Glutamatergic neuron (in vitro differentiated cells): Measurements from ENCODE around the gene IPO4. TPM values are rescaled to one million over a fixed set of nuclear protein-coding genes. Genes with fewer than 3 reads are reported as not detected.

Experiments used
- DNase-seq: peaks from one replicate; pipeline ENCODE4 v3.0.0; 2022
- H3K27ac Mint-ChIP-seq: one replicate; pipeline ENCODE4 v1.8.0; 2020; ENCODE audit warnings: mild to moderate bottlenecking, mixed read lengths, inconsistent platforms; ENCODE audit not compliant: unreplicated experiment
- H3K27me3 Mint-ChIP-seq: one replicate; pipeline ENCODE4 v1.8.0; 2020; ENCODE audit warnings: mild to moderate bottlenecking, moderate library complexity, mixed read lengths, inconsistent platforms; ENCODE audit not compliant: unreplicated experiment
- H3K36me3 Mint-ChIP-seq: one replicate; pipeline ENCODE4 v1.8.0; 2020; ENCODE audit warnings: mild to moderate bottlenecking, mixed read lengths, inconsistent platforms; ENCODE audit not compliant: unreplicated experiment
- H3K4me1 Mint-ChIP-seq: one replicate; pipeline ENCODE4 v1.8.0; 2020; ENCODE audit warnings: mild to moderate bottlenecking, low read depth, mixed read lengths, inconsistent platforms; ENCODE audit not compliant: unreplicated experiment
- H3K4me3 Mint-ChIP-seq: one replicate; pipeline ENCODE4 v1.8.0; 2020; ENCODE audit warnings: mild to moderate bottlenecking, mixed read lengths, inconsistent platforms; ENCODE audit not compliant: unreplicated experiment
- H3K9me3 Mint-ChIP-seq: one replicate; pipeline ENCODE4 v1.8.0; 2020; ENCODE audit warnings: mild to moderate bottlenecking, moderate library complexity, mixed read lengths, inconsistent platforms; ENCODE audit not compliant: unreplicated experiment
- CTCF ChIP-seq: fragments of 200-600 bp; sonication (generic); IDR thresholded peaks from one replicate; pipeline ENCODE4 v1.5.0; 2021; ENCODE audit not compliant: partially characterized antibody, unreplicated experiment
- total RNA-seq: library from RNA; stranded (reverse); fragmentation: NEBNext Ultra II Directional; extraction: Animal tissue kit (Norgen Biotek cat#: 25700); gene quantifications from one replicate; pipeline ENCODE4 v1.2.1, GENCODE V29; 2021; ENCODE audit not compliant: unreplicated experiment

IPO4 gene
- total RNA-seq, 1 donor from 2014 or later: 25.5 TPM

- no peak overlapping the region for H3K27ac Mint-ChIP-seq
- H3K4me1 Mint-ChIP-seq: peaks cover 5% of the 10 kb centered on the region
- H3K36me3 Mint-ChIP-seq: no peaks in the 10 kb centered on the region
- H3K9me3 Mint-ChIP-seq: peaks cover 5% of the 10 kb centered on the region
- no peak for TF ChIP-seq CTCF
- H3K27me3 Mint-ChIP-seq: peaks cover 8% of the 10 kb centered on the region
- no peak overlapping the region for H3K4me3 Mint-ChIP-seq
- no peak for DNase-seq
These were observed 4.3 kb downstream of the IPO4 start for GRCh38 chr14:24184104-24184970.

GRCh38 chr14:24183014-24183481, 5.6 kb downstream of the IPO4 start:
- H3K4me1 Mint-ChIP-seq: peaks cover 8% of the 10 kb centered on the region
- H3K4me3 Mint-ChIP-seq: no peak overlapping the region
- no peaks in the 10 kb centered on the region for H3K36me3 Mint-ChIP-seq
- TF ChIP-seq CTCF: no peak
- DNase-seq: no peak
- H3K27me3 Mint-ChIP-seq: peaks cover 8% of the 10 kb centered on the region
- H3K27ac Mint-ChIP-seq: no peak overlapping the region
- H3K9me3 Mint-ChIP-seq: peaks cover 7% of the 10 kb centered on the region

- Mint-ChIP-seq H3K27ac (no peak overlapping the region), H3K9me3 (peaks cover 7% of the 10 kb centered on the region), H3K27me3 (peaks cover 6% of the 10 kb centered on the region), H3K4me3 (no peak overlapping the region), H3K36me3 (no peaks in the 10 kb centered on the region), H3K4me1 (peaks cover 8% of the 10 kb centered on the region)
- no peak for DNase-seq
- TF ChIP-seq CTCF: no peak
These were observed 6.3 kb downstream of the IPO4 start for GRCh38 chr14:24182110-24182882.

GRCh38 chr14:24181371-24182077, 7.1 kb downstream of the IPO4 start:
- TF ChIP-seq CTCF: no peak
- DNase-seq: no peak
- H3K9me3 Mint-ChIP-seq: peaks cover 7% of the 10 kb centered on the region
- peaks cover 6% of the 10 kb centered on the region for H3K27me3 Mint-ChIP-seq
- no peaks in the 10 kb centered on the region for H3K36me3 Mint-ChIP-seq
- no peak overlapping the region for H3K27ac Mint-ChIP-seq
- no peak overlapping the region for H3K4me3 Mint-ChIP-seq
- peaks cover 8% of the 10 kb centered on the region for H3K4me1 Mint-ChIP-seq
